HG03097 (cell line): ENCODE results near the gene PDE8A.
"Not testable (repeated sequence)": the region's sequence is repeated elsewhere in the genome, so short reads cannot be mapped to it uniquely, and the experiment has no call there.

Source experiments
- ATAC-seq: cut with Tn5 transposase; IDR thresholded peaks from one replicate; pipeline ENCODE4 v1.9.1; 2021; ENCODE audit not compliant: unreplicated experiment, low FRiP score

Gene PDE8A

DNA sequence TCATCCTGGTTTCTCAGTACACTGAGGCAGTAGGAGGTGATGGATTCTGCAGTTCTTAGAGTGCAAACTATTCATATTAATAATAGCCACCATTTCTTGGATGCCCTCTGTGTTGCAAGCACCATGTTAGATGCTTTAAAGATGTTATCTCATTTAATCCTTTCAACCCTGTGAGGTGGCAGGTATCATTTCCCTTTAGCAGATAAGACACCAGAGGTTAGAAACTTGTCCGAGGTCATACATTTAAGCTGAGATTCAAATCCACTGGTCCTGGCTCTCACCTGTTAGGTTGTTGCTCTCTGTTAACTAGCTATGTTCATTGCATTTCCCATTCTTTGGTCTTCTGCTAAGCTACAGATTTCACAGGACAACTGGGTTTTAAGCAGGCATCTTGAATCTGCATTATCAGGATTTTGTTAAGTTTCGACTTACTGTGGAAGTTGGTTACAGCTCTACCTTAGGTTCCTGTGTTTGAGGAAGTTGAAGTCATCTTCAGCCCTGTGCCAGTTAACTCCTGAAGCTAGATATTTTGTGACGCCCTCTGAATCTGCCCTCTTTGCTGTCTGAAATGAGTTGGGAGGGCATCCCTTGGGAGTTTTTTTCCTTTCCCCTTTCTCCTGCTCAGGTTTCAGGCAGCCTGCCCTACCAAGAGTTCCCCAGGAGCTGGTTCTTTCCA lies 6.4 kb downstream of the PDE8A start:
- no peak for ATAC-seq

DNA sequence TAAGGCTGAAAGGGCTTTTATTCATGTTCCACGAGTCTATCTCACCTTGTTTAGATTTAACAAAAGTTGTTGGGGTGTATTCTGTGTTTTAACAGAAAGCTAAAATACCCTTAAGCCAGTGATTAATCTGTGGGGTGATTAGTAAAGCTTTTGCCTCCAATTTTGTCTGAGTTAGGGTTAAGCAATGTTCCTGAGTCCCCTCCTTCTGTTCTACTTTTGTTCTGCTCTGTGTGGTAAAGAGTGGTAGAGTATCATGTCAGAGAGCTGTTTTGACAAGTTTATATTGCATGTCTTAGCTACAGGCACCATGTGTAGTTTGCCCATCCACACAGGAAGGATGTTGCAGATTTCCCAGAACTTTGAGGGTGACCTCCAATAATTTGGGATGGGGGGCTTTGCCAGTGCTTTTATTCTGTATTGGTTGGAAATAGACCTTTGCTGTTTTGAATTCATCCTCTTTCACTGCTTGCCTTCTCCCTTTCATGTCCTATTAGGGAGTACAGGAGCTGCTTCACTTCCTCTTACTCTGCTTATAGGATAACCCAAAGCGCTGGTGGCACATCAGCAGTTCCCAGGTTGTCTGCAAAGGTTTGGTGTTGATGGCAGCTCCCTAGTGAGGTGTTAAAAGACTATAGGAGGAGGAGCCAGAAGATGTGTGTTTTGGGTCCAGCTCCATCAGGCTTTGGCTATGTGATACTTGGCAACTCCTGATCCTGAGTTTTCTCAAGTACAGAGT lies 7.4 kb downstream of the PDE8A start:
- no peak for ATAC-seq

DNA sequence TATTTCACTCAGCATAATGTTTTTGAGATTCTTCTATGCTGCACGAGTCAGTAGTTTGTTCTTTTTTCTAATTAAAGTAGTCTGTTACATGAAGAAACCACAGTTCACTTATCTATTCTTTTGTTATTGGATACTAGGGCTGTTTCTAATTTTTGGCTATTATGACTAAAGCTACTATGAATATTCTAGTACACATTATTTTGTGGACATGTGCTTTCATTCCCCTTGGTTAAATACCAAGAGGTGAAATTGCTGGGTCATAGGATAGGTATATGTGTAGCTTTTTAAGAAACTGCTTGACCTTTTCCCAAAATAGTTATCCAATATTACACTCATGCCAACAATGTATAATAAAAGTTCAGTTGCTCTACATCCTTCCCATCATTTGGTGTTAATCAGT lies 8.9 kb downstream of the PDE8A start:
- no peak for ATAC-seq

DNA sequence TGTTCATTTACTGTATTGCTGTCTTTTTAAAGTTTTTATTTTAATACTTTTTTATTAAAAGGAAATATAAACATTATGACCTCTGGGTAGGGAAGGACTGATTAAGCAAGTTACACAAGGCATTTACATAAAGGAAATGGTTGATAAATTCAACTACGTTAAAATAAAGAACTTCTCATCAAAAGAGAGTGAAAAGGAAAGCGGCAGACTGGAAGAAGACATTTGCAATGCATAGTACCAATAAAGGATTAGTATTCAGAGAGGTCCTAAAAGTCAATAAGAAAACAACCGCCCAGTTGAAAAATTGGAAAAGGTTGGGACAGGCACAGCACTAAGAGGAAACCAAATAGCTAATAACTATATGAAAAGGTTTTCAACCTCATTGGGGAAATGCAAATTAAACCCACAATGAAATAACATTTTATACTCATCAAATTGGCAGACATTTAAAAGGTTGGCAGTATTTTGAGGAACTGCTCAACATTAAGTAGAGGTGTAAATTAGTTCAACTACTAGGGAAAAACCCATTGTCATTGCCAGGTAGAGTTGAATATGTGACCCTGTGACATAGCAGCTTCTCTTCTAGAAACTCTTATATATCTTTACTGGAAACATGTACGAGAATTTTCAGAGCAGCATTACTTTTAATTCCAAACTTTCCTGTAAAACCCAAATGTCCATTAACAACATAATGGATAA lies 9.5 kb downstream of the PDE8A start:
- ATAC-seq, result no peak

DNA sequence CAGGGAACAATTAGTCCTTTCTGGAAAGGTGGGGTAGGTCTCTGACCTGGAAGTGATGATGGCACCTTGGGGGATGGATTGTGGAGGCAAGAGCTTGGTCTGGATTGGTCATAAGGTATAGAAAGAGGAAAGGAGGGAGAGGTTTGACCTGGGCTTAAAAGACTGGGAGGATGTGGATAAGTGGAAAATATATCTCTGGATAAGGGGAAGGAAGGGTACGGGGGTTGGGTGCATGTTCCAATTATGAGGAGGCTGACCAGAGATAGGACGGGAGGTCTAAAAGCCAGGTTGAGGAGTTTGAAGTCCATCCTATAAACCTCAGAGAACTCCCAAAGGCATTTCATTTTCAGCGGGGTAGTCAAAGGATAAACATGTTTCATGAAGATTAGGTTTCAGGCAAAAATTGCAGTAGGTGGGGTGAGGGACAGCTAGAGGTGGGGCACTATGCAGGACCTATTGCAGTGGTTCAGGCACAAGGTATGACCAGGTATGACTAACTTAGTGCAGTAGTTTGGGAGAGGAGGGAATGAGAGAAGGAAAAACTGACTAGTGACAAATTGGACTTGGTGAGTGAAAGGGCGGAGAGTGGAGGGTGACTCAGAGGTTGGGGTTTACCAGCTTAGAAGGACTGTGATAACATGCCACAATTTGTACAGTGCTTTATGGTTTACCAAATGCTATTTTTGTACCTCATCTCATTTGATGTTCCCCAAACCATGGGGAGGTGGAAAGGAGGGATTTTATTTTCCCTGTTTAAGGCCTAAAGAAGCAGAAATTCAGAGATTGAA lies 10.7 kb downstream of the PDE8A start:
- no peak for ATAC-seq

DNA sequence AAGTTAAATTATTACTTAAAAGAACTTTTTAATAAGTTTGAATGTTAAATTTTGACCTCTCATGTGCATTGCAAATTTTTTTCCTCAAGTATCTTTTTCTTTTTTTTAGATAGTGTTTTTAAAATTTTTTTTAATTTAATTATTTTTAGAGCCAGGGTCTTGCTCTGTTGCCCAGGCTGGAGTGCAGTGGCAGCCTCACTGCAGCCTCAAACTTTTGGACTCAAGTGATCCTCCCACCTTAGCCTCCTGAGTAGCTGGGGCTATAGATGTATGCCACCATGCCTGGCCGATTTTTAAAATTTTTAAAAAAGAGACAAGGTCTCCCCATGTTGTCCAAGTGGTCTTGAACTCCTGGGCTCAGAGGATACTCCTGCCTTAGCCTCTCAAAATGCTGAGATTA lies 14.4 kb downstream of the PDE8A start:
- no peak for ATAC-seq

DNA sequence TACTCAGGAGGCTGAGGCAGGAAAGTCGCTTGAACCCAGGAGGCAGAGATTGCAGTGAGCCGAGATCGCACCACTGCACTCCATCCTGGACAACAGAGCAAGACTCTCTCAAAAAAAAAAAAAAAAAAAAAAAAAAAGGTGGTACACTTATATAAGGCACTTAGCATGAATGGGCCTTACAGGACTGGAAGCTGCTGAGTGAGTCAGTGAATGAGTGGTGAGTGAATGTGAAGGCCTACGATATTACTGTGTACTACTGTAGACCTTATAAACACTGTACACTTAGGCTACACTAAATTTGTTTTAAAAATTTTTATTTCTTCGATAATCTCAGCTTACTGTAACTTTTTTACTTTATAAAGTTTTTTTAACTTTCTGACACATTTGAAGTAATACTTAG lies 15.1 kb downstream of the PDE8A start:
- not testable (repeated sequence) for ATAC-seq

DNA sequence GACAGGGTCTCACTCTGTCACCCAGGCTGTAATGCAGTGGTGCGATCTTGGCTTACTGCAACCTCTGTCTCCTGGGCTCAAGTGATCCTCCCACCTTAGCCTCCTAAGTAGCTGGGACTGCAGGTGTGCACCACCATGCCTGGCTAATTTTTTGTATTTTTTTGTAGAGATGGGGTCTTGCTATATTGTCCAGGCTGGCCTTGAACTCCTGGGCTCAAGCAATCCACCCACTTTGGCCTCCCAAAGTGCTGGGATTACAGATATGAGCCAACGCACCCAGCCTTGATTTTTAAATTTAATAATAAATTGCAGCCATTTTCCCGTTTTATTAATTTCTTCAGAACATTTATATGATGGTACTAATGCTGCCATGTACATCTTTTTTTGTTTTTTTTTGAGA lies 15.6 kb downstream of the PDE8A start:
- not testable (repeated sequence) for ATAC-seq

DNA sequence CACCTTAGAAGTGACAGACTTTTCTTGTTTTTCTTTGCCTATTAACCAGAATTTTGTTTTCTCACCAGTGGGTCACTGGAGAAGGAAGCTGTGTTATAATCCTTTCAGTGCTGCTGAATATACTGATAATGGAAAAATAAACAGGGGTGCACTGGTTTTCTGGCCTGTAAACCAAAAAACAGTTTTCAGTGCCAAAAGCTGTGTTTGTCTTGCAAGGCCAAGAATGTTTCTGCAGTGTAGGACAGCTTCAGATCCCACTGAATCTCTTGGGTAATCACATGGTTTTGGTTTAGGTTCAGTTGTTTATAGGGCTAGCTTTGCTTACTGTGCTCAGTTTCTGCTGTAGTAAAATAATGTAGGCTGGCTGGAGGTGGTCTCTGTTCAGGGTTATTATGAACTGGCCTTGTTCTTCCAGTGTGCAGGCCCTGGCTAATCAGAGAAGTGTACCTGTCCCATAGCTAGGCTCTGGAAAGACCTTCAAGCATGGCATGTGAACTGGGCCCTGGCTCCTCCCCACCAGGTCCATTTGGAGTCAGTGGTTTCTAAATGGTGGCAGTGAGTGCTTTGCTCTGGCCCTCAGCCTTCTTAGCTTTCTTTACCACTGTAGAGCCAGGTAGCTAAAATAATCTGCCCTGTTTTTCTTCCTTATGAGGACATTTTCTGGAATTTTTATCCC lies 18.7 kb downstream of the PDE8A start:
- ATAC-seq, result no peak

DNA sequence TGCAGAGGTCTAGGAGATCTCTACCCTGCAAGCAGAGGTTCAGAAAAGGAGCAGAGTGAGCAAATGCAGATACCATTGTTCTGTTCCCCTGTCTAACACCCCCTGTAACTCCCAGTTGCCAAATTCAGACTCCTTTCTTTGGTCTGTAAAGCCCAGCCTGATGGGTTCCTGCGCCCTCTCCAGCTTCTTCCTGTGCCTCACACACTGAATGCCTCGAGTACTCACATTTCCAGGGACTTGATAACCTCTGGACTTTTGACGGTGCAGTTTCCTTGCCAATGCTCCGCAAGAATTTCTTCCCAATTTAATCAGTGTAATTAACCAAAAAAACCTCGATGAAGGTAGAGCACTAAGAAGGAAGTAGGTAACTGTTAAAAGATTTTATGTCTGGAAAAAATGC lies 19.3 kb downstream of the PDE8A start:
- ATAC-seq, result no peak

DNA sequence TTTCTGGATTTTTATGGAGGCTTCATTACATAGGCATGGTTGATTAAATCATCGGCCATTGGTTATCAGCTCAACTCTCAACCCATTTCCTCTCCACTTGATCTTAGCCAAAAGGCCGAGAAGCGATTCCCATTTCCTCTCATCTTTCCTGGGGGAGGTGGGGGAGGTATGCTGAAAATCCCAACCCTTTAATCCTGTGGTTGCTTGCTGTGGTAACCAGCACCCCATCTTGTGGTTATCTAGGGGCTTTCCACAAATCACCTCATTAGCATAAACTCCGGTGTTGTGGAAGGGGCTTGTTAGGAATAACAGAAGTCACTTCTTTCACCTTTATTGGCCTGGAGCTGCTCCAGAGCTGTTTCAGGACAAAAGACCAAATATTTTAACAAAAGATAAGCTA lies 20.9 kb downstream of the PDE8A start:
- ATAC-seq, result no peak

DNA sequence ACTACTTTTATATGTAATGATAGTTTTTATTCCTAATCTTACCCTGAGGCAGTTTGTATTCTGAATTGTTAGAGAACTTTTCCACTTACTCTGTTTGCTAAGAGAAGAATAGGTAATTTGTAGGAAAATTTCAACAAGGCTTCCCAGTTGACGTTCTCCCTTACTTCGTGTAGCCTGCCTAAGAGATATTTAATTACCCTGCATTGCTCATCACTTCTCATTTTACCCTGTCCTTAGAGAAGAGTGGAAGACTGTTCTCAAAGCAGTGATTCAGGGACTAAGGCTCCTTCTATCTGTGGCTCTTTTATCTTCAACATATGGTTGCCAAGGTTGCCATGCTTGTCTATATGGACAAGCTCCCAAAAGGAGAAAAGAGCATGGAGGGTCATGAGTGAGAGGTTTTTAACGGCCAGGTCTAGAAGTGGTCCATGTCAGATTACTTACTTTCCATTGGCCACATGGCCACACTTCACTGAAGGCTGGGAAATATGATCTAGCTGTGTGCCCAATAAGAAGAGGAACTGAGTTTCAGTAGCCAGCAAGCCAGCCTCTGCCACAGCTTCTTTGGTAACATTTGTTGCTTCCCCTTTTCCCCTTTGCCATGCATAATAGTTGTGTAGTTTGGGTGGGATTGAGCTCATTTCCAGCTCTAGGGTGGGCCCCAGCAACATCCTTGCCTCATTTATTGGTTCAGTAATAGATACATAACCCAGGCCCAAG lies 22.1 kb downstream of the PDE8A start:
- ATAC-seq, result no peak

DNA sequence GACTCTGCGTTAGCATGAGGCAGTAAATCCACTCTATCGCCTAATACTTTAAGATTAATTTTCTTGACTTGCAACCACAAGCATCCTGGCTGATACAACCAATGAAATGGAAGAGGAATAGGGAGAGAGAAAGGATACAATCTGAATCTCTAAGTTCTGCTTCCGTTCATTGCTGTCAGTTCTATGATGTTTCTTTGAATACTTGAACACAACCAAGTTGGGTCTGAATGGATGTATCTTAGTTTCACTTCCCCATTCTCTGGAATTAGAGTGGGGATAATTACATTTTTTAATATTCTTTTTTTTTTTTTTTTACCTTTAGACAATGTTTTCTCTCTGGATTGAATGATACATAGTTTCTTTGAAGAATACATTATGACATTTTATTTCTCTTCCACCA lies 22.9 kb downstream of the PDE8A start:
- no peak for ATAC-seq

DNA sequence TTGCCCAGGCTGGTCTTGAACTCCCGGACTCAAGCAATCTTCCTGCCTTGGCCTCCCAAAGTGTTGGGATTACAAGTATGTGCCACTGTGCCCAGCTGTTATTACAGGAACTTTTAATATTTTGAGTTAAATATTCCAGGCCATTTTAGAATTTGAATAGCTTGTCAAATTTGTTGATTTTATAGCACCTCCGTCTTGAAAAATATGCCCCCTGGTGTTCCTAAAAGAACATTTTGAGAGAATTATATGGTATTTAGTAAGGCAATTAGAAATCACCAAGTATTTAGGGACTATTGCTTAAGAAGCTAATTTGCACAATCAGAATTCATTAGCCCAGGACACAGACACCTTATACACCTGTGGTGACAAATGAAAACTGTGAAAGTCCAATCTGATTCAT lies 23.7 kb downstream of the PDE8A start:
- ATAC-seq, result no peak

DNA sequence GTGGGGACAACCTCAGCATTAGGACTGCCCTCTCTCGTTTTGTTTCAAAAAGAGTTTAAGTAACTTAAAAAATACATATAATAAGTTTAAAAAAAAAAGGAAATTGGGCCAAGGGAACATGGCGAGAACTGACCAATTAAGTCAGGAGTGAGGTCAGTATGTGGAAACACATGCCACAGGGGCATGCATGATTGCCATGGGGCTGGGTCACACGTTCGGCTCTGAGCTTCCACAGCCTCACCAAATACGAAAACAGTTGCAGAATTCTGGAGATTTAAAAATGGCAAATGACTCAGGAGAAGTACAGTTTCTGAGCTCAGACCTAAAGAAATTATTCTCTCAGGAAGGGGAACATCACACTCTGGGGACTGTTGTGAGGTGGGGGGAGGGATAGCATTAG lies 24.1 kb downstream of the PDE8A start:
- no peak for ATAC-seq

DNA sequence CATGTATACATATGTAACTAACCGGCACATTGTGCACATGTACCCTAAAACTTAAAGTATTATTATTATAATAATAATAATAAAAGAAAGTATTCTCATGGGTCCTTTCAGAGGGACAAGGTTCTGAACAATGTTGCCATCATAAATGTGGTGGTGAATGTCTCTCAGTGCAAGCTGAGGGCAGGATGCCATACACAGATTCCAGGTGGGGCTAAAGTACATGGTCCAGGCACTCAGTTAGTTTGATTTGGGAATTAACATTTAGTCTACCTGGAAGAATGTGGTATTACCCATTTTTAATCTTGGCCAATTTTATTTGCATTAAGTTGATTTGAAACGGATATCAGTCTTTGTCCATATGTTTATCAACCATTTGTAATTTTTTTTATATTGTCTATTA lies 24.5 kb downstream of the PDE8A start:
- ATAC-seq, result no peak

DNA sequence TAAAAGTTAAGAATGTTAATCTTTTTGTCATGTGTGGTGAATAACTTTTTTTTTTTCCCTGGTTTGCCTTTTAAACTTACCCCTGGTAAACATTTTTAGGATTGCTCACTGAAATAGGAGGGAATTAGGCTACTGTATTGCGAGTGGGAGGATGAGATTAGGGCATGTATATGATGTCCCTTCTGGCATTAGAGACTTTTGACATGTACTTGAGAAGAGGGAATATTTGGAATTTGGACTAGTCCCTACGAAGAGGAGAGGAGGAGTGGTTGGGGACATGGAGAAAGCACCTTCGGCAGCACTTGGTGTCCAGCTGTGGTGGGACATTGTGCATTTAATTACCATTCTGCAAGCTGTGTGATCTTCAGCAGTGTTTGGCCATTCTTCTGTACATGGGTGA lies 25.0 kb downstream of the PDE8A start:
- no peak for ATAC-seq

DNA sequence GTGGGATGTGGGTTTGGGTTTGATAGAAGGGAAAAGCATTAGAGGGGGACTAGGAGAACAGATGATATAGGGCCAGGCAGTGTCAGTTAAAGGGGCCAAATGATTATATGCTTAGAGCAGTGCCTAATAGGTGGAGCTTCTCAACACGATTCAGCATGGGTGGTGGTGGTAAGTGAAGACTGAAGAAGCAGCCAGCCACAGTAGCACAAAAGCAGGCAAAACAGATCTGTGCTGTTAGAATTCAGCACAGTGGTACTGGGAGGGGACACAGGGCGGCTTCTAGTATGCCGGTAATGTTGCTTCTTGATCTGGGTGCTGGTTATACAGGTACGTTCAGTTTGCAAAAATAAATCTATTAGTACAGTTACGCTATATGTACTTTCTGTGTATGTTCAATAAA lies 25.5 kb downstream of the PDE8A start:
- ATAC-seq, result no peak

DNA sequence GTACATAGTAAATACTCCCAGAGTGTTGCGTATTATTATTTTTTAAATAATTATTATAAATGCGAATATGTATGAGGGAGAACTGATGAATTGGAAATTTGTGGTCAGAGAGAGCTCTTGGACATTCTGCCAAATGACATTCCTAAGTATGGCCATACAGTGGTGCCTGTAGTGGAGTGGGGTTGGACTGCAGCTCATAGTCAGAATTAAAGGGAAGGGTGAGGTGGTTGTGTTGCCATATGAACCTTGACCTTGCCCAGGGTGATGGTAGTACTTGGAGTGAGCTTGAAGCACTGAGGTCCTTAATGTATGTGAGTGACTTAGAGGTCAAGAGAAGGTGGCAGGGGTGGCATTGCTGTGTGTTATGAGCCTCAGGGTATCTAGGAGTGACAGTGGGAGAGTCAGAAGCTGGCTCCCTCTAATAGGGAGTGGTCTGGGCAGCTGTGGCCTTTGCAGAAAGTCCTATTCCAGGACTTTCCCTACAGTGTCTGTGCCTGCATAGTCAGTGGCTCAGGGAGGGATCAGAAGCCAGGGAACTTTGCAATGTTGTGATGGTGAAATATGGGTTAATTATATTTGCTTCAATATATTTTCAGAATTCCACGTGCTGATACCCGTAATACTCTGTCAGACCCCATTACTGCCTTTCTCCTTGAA lies 26.2 kb downstream of the PDE8A start:
- ATAC-seq, result no peak
